HEK293 (cell line): Measurements from ENCODE around the gene CD164.

ENCODE experiments used
- EGR2 ChIP-seq: fragments of 450-650 bp; formaldehyde crosslinking; IDR thresholded peaks from 2 replicates; pipeline ENCODE4 v1.5.1; 2016; ENCODE audit warnings: low read depth, missing biosample characterization, missing genetic modification characterization
- ELK4 ChIP-seq: IDR thresholded peaks from 2 replicates; pipeline ENCODE4 v1.6.1; 2011; ENCODE audit warnings: mild to moderate bottlenecking, low read depth, low read length, borderline replicate concordance
- HOXA7 ChIP-seq: sonication (generic); formaldehyde crosslinking; IDR thresholded peaks from 2 replicates; pipeline ENCODE4 v1.8.1; 2022; ENCODE audit warnings: missing genetic modification reagents, borderline replicate concordance
- KLF1 ChIP-seq: fragments of 450-650 bp; formaldehyde crosslinking; IDR thresholded peaks from 2 replicates; pipeline ENCODE4 v1.5.1; 2016; ENCODE audit warnings: missing biosample characterization, missing genetic modification characterization
- MEIS1 ChIP-seq: sonication (generic); formaldehyde crosslinking; IDR thresholded peaks from 2 replicates; pipeline ENCODE4 v1.8.1; 2022; ENCODE audit warnings: missing genetic modification reagents, mild to moderate bottlenecking, borderline replicate concordance
- OSR2 ChIP-seq: fragments of 450-650 bp; formaldehyde crosslinking; IDR thresholded peaks from 2 replicates; pipeline ENCODE4 v1.5.1; 2016; ENCODE audit warnings: missing biosample characterization, missing genetic modification characterization
- PRDM4 ChIP-seq: fragments of 450-650 bp; formaldehyde crosslinking; IDR thresholded peaks from 2 replicates; pipeline ENCODE4 v1.5.1; 2017; ENCODE audit warnings: missing biosample characterization, missing genetic modification characterization
- SALL2 ChIP-seq: fragments of 450-650 bp; formaldehyde crosslinking; IDR thresholded peaks from 2 replicates; pipeline ENCODE4 v1.5.0; 2017; ENCODE audit warnings: missing biosample characterization, mild to moderate bottlenecking, missing genetic modification characterization, borderline replicate concordance
- SETDB1 ChIP-seq: IDR thresholded peaks from one replicate; pipeline ENCODE4 v1.6.1; 2017; ENCODE audit warnings: mild to moderate bottlenecking, low read length, moderate library complexity, mixed read lengths; ENCODE audit not compliant: insufficient read length
- TRIM28 ChIP-seq: IDR thresholded peaks from 2 replicates; pipeline ENCODE4 v1.6.1; 2011; ENCODE audit warnings: low read length, control low read depth, borderline replicate concordance
- ZBTB10 ChIP-seq: fragments of 450-650 bp; formaldehyde crosslinking; IDR thresholded peaks from 2 replicates; pipeline ENCODE4 v1.5.1; 2016; ENCODE audit warnings: missing biosample characterization, missing genetic modification characterization
- ZBTB21 ChIP-seq: fragments of 450-650 bp; formaldehyde crosslinking; IDR thresholded peaks from 2 replicates; pipeline ENCODE4 v1.5.1; 2017; ENCODE audit warnings: missing biosample characterization, missing genetic modification characterization
- ZEB2 ChIP-seq: fragments of 450-650 bp; formaldehyde crosslinking; IDR thresholded peaks from 2 replicates; pipeline ENCODE4 v1.5.1; 2016; ENCODE audit warnings: missing biosample characterization, missing genetic modification characterization
- ZNF112 ChIP-seq: fragments of 450-650 bp; formaldehyde crosslinking; IDR thresholded peaks from 2 replicates; pipeline ENCODE4 v1.5.0; 2017; ENCODE audit warnings: missing biosample characterization, missing genetic modification characterization
- ZNF16 ChIP-seq: fragments of 450-650 bp; formaldehyde crosslinking; IDR thresholded peaks from 2 replicates; pipeline ENCODE4 v1.5.1; 2016; ENCODE audit warnings: low read depth, missing biosample characterization, missing genetic modification characterization
- ZNF2 ChIP-seq: fragments of 450-650 bp; formaldehyde crosslinking; IDR thresholded peaks from 2 replicates; pipeline ENCODE4 v1.5.1; 2016; ENCODE audit warnings: missing biosample characterization, missing genetic modification characterization
- ZNF221 ChIP-seq: fragments of 450-650 bp; formaldehyde crosslinking; IDR thresholded peaks from 2 replicates; pipeline ENCODE4 v1.5.1; 2017; ENCODE audit warnings: missing biosample characterization, missing genetic modification characterization, borderline replicate concordance
- ZNF335 ChIP-seq: fragments of 450-650 bp; formaldehyde crosslinking; conservative IDR thresholded peaks from 2 replicates; pipeline ENCODE4 v1.5.1; 2016; ENCODE audit warnings: missing biosample characterization, missing genetic modification characterization
- ZNF350 ChIP-seq: fragments of 450-650 bp; formaldehyde crosslinking; IDR thresholded peaks from 2 replicates; pipeline ENCODE4 v1.5.0; 2017; ENCODE audit warnings: missing biosample characterization, mild to moderate bottlenecking, missing genetic modification characterization
- ZNF404 ChIP-seq: fragments of 450-650 bp; formaldehyde crosslinking; IDR thresholded peaks from 2 replicates; pipeline ENCODE4 v1.5.1; 2017; ENCODE audit warnings: missing biosample characterization, missing genetic modification characterization
- ZNF449 ChIP-seq: fragments of 450-650 bp; formaldehyde crosslinking; IDR thresholded peaks from 2 replicates; pipeline ENCODE4 v1.5.1; 2017; ENCODE audit warnings: missing biosample characterization, mild to moderate bottlenecking, missing genetic modification characterization, moderate library complexity
- ZNF473 ChIP-seq: fragments of 450-650 bp; formaldehyde crosslinking; IDR thresholded peaks from 2 replicates; pipeline ENCODE4 v1.5.1; 2017; ENCODE audit warnings: missing biosample characterization, missing genetic modification characterization
- ZNF48 ChIP-seq: fragments of 450-650 bp; formaldehyde crosslinking; IDR thresholded peaks from 2 replicates; pipeline ENCODE4 v1.5.1; 2016; ENCODE audit warnings: missing biosample characterization, missing genetic modification characterization
- ZNF510 ChIP-seq: fragments of 450-650 bp; formaldehyde crosslinking; IDR thresholded peaks from 2 replicates; pipeline ENCODE4 v1.5.1; 2018; ENCODE audit warnings: mild to moderate bottlenecking, missing genetic modification characterization, missing biosample characterization; ENCODE audit not compliant: insufficient replicate concordance
- ZNF521 ChIP-seq: fragments of 450-650 bp; formaldehyde crosslinking; IDR thresholded peaks from 2 replicates; pipeline ENCODE4 v1.5.1; 2017; ENCODE audit warnings: missing biosample characterization, mild to moderate bottlenecking, missing genetic modification characterization
- ZNF654 ChIP-seq: fragments of 450-650 bp; formaldehyde crosslinking; IDR thresholded peaks from 2 replicates; pipeline ENCODE4 v1.5.1; 2016; ENCODE audit warnings: low read depth, missing biosample characterization, missing genetic modification characterization
- ZNF660 ChIP-seq: fragments of 450-650 bp; IDR thresholded peaks from 2 replicates; pipeline ENCODE4 v1.5.1; 2018; ENCODE audit warnings: missing biosample characterization, mild to moderate bottlenecking, missing genetic modification characterization
- ZNF707 ChIP-seq: fragments of 450-650 bp; formaldehyde crosslinking; IDR thresholded peaks from 2 replicates; pipeline ENCODE4 v1.5.1; 2016; ENCODE audit warnings: missing biosample characterization, missing genetic modification characterization
- ZNF785 ChIP-seq: fragments of 450-650 bp; formaldehyde crosslinking; IDR thresholded peaks from 2 replicates; pipeline ENCODE4 v1.5.1; 2016; ENCODE audit warnings: missing biosample characterization, missing genetic modification characterization
- ZNF792 ChIP-seq: fragments of 450-650 bp; formaldehyde crosslinking; IDR thresholded peaks from 2 replicates; pipeline ENCODE4 v1.5.1; 2016; ENCODE audit warnings: missing biosample characterization, missing genetic modification characterization
- ZNF830 ChIP-seq: fragments of 450-650 bp; IDR thresholded peaks from 2 replicates; pipeline ENCODE4 v1.5.0; 2018; ENCODE audit warnings: missing biosample characterization, missing genetic modification characterization, low read depth, mild to moderate bottlenecking, moderate library complexity
- ZNF843 ChIP-seq: fragments of 450-650 bp; formaldehyde crosslinking; IDR thresholded peaks from 2 replicates; pipeline ENCODE4 v1.5.1; 2016; ENCODE audit warnings: missing biosample characterization, missing genetic modification characterization

CD164 gene

GRCh38 chr6:109381747-109382575, at the start of gene CD164 (continued):
- TF ChIP-seq PRDM4 (peak; percentile 63; the same call in 1 of the 2 replicates), ZNF473 (tag by site-specific recombination) (no peak), ZNF112 (tag by site-specific recombination) (no peak), ZNF510 (tag by site-specific recombination) (no peak), OSR2 (tag by site-specific recombination) (no peak), ZNF2 (tag by site-specific recombination) (peak; percentile 74), ZNF843 (tag by site-specific recombination) (no peak; the same call in 1 of the 2 replicates), TRIM28 (peak; percentile 73; the same call in 1 of the 2 replicates), ZNF449 (tag by site-specific recombination) (peak; percentile 19; the same call in 1 of the 2 replicates), KLF1 (peak; percentile 72; the same call in 1 of the 2 replicates), MEIS1 (CRISPR knock-in tag) (peak; percentile 72; the same call in 1 of the 2 replicates), ZNF660 (tag by site-specific recombination) (peak; percentile 32; the same call in 1 of the 2 replicates), ZNF335 (peak; percentile 97), ZNF521 (tag by site-specific recombination) (no peak), ZNF404 (tag by site-specific recombination) (no peak), ZBTB21 (tag by site-specific recombination) (peak; percentile 84), ZNF654 (no peak), ZNF785 (0 out of 2 replicates have a peak, but pooled peaks have one; percentile 38), SALL2 (no peak), EGR2 (tag by site-specific recombination) (peak; percentile 89), ZBTB10 (tag by site-specific recombination) (peak; percentile 99), ELK4 (no peak), ZEB2 (peak; percentile 86; the same call in 1 of the 2 replicates), ZNF350 (no peak), HOXA7 (0 out of 2 replicates have a peak, but pooled peaks have one; percentile 60), ZNF221 (no peak), ZNF707 (tag by site-specific recombination) (no peak), ZNF792 (tag by site-specific recombination) (no peak), ZNF48 (tag by site-specific recombination) (no peak), ZNF830 (tag by site-specific recombination) (no peak), SETDB1 (no peak), ZNF16 (tag by site-specific recombination) (no peak)
